ENCODE results near the gene PDAP1. TPM values are rescaled to one million over a fixed set of nuclear protein-coding genes. Genes with fewer than 3 reads are reported as not detected.
A peak's percentile ranks its signal among the peaks of the same experiment; 100 is the strongest.

The PDAP1 gene
- total and polyA plus RNA-seq, 2 donors from 2014 or later, result 84.7 to 119 TPM

DNA sequence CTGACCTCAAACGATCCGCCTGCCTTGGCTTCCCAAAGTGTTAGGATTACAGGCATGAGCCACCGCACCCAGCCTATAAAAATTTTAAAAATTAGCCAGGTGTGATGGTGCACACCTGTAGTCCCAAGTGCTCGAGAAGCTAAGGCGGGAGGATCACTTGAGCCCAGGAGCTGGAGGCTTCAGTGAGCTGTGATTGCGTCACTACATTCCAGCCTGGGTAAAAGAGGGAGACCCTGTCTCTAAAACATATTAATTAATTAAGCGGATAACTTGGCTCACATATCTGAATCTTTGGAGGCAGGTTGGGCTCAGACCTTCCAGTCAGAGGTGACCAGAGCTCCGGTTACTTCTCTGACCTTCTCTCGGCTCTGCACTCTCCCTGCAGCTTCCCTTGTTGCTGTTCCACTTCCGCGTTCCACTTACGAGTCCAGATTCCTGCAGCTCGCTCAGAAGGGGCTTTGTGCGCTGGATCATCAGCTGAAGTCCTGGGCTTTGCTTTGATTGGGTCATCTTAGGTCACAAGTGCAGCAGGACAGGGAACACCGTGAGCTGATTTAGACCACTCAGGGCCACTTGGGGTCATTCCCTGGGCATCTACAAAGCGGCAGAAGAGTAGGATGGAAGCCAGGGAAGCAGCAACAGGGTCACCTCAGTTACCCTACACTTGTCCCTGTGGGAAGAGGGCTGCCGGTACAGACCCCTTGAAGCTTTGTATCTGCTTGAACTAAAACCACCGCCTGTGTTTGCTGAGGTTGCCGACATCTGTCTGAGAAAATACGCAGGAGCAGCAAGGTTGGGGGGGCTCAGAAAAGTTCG is 35.9 kb downstream of the PDAP1 start:
- no peaks in the 10 kb centered on the region for H3K9me3 ChIP-seq (ENCODE audit: control insufficient read depth in 2 of 3, insufficient read depth in 1 of 3, low read length in 3 of 3)
- TF ChIP-seq, protein P1, sequence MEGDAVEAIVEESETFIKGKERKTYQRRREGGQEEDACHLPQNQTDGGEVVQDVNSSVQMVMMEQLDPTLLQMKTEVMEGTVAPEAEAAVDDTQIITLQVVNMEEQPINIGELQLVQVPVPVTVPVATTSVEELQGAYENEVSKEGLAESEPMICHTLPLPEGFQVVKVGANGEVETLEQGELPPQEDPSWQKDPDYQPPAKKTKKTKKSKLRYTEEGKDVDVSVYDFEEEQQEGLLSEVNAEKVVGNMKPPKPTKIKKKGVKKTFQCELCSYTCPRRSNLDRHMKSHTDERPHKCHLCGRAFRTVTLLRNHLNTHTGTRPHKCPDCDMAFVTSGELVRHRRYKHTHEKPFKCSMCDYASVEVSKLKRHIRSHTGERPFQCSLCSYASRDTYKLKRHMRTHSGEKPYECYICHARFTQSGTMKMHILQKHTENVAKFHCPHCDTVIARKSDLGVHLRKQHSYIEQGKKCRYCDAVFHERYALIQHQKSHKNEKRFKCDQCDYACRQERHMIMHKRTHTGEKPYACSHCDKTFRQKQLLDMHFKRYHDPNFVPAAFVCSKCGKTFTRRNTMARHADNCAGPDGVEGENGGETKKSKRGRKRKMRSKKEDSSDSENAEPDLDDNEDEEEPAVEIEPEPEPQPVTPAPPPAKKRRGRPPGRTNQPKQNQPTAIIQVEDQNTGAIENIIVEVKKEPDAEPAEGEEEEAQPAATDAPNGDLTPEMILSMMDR (IDR thresholded peaks at IDR 0.05; ENCODE audit: borderline replicate concordance, extremely low read depth, insufficient read depth), result no peak
- H3K9ac ChIP-seq (ENCODE audit: low read length in 3 of 3), result no peak overlapping the region
- H3K36me3 ChIP-seq (ENCODE audit: control insufficient read depth in 2 of 3, insufficient read depth in 3 of 3, low read length in 3 of 3), result no peaks in the 10 kb centered on the region
- H3K4me1 ChIP-seq (ENCODE audit: control insufficient read depth in 2 of 3, insufficient read depth in 2 of 3, low read depth in 1 of 3, low read length in 3 of 3), result peaks cover 0 to 10% (median 0%) of the 10 kb centered on the region in 3 donors
- intact Hi-C loops (cut with DNase I), result no loop called here
- DNase-seq, result peak; percentile 77 to 93 (median 81)
- peak overlapping the region; percentile 10 to 19 (median 11) for H3K4me3 ChIP-seq (ENCODE audit: low read length in 3 of 3)
- H3K27ac ChIP-seq (ENCODE audit: low read depth in 2 of 2, low read length in 2 of 2), result peak overlapping the region; percentile 20 to 51
- no peak for FAIRE-seq
- no peaks in the 10 kb centered on the region for H3K27me3 ChIP-seq (ENCODE audit: control insufficient read depth, insufficient read depth, low read length)

GRCh38 chr7:99371376-99371920 is 36.9 kb downstream of the PDAP1 start:
- no peak overlapping the region for H3K27ac ChIP-seq (ENCODE audit: low read depth in 2 of 2, low read length in 2 of 2)
- no peak overlapping the region for H3K9ac ChIP-seq (ENCODE audit: low read length in 3 of 3)
- no peaks in the 10 kb centered on the region for H3K27me3 ChIP-seq (ENCODE audit: control insufficient read depth, insufficient read depth, low read length)
- H3K4me3 ChIP-seq (ENCODE audit: low read length in 3 of 3), result no peak overlapping the region
- intact Hi-C loops (cut with DNase I), result no loop called here
- H3K36me3 ChIP-seq (ENCODE audit: control insufficient read depth in 2 of 3, insufficient read depth in 3 of 3, low read length in 3 of 3), result peaks cover 0 to 5% (median 4%) of the 10 kb centered on the region in 3 donors
- peak in 1 of 5 donors; percentile 34 for DNase-seq
- TF ChIP-seq, protein P1 (IDR thresholded peaks at IDR 0.05; ENCODE audit: borderline replicate concordance, extremely low read depth, insufficient read depth), result no peak
- H3K9me3 ChIP-seq (ENCODE audit: control insufficient read depth in 2 of 3, insufficient read depth in 1 of 3, low read length in 3 of 3), result no peaks in the 10 kb centered on the region
- peaks cover 0 to 10% (median 0%) of the 10 kb centered on the region in 3 donors for H3K4me1 ChIP-seq (ENCODE audit: control insufficient read depth in 2 of 3, insufficient read depth in 2 of 3, low read depth in 1 of 3, low read length in 3 of 3)
- FAIRE-seq, result no peak

- Histone ChIP-seq H3K4me3 (ENCODE audit: low read length in 3 of 3) (no peak overlapping the region), H3K27ac (ENCODE audit: low read depth in 2 of 2, low read length in 2 of 2) (no peak overlapping the region), H3K4me1 (ENCODE audit: control insufficient read depth in 2 of 3, insufficient read depth in 2 of 3, low read depth in 1 of 3, low read length in 3 of 3) (peaks cover 0 to 7% (median 0%) of the 10 kb centered on the region in 3 donors), H3K9me3 (ENCODE audit: control insufficient read depth in 2 of 3, insufficient read depth in 1 of 3, low read length in 3 of 3) (no peaks in the 10 kb centered on the region), H3K27me3 (ENCODE audit: control insufficient read depth, insufficient read depth, low read length) (no peaks in the 10 kb centered on the region), H3K9ac (ENCODE audit: low read length in 3 of 3) (no peak overlapping the region), H3K36me3 (ENCODE audit: control insufficient read depth in 2 of 3, insufficient read depth in 3 of 3, low read length in 3 of 3) (peaks cover 0 to 7% (median 6%) of the 10 kb centered on the region in 3 donors)
- DNase-seq (peak in 4 of 5 donors; percentile 80 to 87 (median 82)), FAIRE-seq (no peak)
- TF ChIP-seq, protein P1 (IDR thresholded peaks at IDR 0.05; ENCODE audit: borderline replicate concordance, extremely low read depth, insufficient read depth), result no peak
- intact Hi-C loops (cut with DNase I), result no loop called here
Measured at GRCh38 chr7:99369767-99370391, 38.5 kb downstream of the PDAP1 start.

Measured in kidney (tissue), 14 donors.